Stimulated activated CD8-positive, alpha-beta memory T cell treated with anti-CD3 and anti-CD28 coated beads, Interleukin-12 subunit alpha, Interleukin-12 subunit beta, amount 100 ng/mL, for 1 hour (primary cell): ENCODE data around the gene RFX6.

Experiments
- DNase-seq: peaks from one replicate; pipeline ENCODE4 v3.0.0-alpha.2; 2020; ENCODE audit warnings: low read depth

Gene RFX6

DNA sequence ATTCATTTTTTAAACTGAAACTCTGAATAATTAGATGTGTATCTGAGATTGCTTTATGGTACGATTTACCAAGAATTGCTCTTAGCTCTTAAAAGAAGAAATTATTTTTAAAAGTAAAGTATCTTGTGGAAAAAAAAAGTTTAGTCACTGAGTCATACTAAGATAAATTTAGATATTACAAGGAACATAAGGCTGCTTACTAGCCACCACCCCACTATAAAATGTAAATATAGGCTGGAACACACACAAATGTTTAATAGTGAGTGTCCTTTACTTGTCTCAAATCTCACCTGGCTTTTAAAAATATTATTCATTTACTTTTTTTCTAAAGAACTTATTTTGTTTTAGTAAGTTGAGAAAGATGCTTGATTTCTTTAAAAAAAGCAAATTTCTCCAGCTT lies 17.6 kb downstream of the RFX6 start:
- no peak for DNase-seq

DNA sequence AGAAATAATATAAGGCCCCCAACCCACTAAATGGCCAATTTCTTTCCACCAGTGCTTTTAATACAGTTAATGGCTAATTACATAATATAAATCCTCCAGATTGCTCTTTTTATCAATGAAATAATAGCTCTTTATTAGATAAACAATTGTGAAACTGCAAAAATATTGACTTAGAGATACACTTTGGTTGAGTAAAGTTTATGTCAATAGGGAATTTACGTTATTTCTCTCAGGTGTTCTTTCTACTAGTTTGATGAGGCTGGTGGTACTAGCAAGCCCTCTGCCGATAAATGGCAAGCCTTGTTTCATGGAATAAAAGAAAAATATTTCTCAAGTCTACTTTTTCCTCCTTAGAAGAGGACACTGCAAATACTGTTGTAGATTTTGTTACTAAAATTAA lies 18.9 kb downstream of the RFX6 start:
- DNase-seq, result no peak

DNA sequence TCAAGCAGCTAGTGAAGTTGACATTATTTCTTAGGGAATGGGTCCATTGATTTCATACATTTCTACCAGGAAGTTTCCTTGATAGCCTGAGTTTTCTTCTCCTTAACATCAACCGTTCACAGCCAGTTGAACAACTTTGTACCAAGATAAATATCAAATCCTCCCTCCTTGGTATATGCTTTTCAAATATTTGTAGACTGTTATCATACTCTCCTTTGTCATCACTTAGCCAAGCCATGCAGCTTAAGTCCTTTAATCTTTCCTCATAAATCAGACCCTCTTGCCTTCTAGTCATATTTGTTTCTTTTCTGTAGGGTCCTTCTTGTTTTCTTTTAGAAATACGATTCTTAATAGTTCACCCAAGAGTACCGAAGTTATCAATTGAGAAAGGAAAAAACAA lies 25.6 kb downstream of the RFX6 start:
- no peak for DNase-seq

DNA sequence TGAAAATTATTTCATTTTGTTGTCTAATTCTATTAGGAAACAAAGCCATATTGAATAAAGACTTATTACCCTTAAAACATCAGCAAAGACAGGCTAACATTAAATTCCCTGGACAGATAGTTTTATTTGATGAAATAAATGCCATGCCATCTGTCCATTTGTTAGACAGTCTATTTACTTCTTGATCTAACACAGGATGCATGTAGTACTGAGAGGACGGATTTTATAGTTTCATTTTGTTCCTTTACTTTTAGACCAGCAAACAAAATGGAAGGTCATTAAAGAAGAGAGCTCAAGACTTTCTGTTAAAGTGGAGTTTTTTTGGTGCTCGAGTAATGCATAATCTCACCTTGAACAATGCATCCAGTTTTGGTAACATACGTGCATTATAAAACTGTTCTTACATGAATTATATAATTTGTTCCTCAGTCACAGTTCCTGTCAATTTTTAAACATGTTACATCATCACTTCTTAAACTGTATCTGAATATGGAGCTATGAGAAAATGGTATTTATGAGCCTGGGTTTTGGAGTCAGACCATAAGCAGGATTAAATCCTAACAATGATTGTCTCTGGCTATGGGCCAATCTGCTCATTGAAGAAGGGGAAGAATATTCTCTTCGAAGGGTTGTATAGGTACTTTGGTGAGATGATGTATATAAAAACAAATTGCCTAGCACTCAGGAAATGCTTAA lies 46.0 kb downstream of the RFX6 start:
- no peak for DNase-seq

DNA sequence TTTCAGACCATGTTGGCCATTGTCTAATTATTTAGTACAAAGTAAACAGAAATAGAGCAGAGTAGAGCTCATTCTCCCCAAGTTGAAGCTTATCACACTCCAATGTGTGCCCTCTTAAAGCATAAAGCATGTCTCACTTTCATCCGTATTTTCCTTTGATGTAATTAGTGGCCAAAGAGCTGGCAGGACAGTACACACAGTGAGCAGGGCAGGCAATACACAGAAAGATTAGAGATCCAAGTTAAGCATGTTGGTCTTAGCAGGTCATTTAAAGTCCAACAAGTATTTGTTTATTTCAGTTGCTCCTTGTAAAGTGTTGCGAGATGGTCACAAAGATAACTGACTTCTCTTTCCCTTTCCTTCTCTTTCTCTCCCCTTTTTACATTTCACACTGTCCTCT lies 47.2 kb downstream of the RFX6 start:
- DNase-seq, result no peak

DNA sequence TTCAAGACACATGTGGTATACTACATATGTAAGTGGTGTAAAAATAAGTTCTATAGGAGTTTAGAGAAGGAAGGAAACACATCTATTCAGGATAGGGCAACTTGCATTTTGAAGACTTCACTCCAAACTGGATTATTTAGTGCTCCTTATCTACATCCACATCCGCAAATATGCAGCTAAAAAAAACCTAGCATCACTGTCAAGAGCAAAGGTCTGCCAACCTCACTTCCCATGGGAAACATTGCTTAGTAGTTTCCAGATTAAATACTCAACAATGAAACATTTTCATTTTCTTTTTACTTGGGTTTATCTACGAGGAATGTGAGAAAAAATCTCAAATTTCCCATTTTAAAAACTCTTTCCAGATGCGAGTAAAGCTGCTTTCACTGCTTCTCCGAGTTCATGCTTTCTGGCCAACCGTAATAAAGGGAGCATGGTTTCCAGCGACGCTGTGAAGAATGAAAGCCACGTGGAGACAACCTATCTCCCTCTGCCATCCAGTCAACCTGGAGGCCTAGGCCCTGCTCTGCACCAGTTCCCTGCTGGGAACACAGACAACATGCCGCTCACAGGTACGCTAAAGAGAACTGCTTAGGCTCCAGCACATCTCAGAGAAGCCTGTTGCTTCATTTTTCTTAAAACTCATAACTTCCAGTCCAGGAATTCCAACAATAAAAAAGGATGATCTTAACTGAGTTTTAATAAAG lies 48.2 kb downstream of the RFX6 start:
- DNase-seq, result no peak

DNA sequence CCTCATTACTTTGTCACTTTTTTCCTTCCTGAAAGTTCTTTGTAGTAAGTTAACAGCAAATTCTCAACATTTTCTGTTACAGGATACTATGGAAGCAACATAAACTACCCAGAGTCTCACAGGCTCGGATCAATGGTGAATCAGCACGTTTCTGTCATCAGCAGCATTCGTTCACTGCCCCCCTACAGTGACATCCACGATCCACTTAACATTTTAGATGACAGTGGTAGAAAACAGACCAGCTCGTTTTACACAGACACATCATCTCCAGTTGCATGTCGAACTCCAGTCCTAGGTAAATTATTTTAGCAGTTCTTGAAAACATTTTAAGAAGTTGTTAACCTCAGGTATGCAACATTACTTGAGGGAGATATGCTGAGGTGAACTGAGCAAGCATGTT lies 51.6 kb downstream of the RFX6 start:
- no peak for DNase-seq

DNA sequence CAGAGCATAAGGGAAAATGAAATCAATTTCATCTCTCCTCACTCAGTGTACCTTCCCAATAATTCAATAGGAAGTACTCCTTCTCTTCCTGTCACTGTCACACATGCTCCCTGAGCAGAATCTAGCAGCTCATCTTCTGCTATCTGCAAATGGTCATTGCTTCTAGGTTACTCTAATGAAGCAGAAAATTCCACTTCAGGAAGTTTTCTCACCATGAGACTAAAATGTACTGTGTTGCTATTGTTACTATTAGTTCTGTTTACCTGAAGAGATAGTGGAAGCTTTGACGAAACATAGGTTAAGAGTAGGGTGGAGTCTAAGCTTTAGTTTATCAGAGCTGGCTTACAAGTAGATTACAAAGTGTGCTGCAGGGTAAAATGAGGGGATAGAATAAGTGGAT lies 52.8 kb downstream of the RFX6 start:
- no peak for DNase-seq

DNA sequence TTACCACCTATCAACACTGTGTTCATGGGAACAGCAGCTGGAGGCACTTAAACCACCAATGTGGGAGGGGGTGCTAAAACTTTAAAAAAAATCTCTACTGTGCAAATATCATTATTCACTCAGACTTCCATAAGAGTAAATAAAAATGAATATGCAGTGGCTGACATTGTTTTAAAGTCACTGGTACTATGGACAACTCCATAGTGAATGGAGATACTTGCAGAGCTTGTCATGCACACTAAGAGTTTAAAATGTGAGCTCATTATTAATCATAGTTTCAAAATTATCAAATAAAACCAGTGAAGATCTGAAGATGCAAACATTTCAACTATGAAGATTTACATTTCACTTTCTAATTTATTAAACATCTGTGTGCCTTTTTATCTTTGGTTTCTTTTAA lies 54.4 kb downstream of the RFX6 start:
- DNase-seq, result no peak

DNA sequence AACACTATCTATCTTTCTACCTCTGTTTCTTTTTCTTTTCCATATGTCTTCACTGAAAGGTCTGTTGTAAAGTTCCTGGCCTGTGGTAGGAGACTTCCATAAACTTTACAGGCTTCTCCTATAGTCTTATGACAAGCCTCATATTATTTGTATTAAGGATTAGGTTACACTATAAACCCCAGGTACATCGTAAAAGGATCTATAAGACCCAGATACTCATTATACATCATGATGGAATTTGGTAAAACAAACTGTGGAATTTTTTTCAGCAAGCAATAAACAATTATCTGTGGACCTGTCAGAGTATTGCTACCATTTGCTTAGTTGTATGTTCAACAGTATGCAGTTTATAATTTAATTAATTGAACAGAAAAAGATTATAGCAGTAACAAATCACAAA lies 55.5 kb downstream of the RFX6 start:
- no peak for DNase-seq

DNA sequence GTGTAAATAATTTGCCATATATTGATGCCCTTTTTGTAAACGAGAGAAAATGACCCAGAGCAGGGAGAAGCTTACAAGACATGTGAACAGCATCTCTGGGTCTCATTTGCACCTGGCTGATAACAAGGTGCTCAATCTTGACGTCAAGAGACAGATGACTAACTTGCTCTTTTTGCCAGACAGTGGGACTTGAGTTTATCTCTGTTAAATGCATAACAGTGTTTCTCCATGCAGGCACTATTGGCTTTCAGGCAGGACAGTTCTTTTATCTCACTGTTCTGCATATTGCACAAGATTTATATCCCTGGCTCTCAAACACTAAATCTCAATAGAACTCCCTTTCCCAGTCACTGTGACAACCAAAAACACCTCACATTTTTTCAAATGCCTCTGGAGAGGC lies 56.4 kb downstream of the RFX6 start:
- DNase-seq, result no peak

DNA sequence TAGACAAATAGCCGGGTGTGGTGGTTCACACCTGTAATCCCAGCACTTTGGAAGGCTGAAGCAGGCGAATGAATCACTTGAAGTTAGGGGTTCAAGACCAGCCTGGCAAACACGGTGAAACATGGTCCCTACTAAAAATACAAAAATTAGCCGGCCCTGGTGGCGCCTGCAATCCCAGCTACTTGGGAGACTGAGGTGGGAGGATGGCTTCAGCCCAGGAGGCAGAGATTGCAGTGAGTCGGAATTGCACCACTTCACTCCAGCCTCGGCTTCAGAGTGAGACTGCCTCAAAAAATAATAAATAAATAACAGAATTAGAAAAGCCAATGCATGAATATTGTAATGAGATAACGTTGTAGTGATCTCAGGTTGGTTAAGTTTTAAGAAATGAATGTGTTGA lies 61.3 kb downstream of the RFX6 start:
- no peak for DNase-seq

DNA sequence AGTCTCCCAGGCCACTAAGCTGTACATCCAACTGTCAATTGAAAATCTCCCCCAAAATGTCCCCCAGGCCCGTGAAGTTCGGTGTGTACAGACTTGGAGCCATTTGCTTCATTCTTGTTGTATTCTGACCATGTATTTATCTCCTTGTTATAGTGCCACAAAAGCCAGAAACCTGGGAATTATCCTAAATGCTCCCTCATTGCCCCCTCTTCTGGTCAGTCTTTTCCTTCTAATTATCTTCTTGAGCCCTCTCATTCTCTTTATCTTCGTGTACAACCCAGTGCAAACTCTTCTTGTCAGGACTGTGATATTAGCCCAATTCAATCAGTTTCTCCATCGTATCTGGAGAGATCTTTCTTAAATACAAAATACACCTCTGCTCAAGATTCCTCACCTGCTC lies 64.7 kb downstream of the RFX6 start:
- DNase-seq, result no peak

DNA sequence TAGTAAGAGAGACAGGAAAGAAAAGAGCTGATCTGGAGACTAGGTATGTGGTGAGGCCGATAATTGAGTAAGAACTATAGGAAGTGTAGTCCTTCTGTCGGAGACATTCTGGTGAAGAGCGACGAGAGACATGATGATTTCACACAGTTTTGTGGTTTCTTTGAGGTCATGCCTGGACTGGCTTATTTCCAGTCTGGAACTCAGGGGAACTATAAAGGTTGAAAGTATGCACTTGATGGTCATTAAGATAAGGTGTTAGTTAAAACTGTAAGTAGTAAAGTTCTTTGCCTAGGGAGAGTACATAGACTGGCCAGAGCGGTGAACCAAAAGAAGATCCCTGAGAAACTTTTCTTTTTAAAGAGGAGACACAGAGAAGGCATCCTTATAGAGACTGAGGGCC lies 68.8 kb downstream of the RFX6 start:
- DNase-seq, result no peak

DNA sequence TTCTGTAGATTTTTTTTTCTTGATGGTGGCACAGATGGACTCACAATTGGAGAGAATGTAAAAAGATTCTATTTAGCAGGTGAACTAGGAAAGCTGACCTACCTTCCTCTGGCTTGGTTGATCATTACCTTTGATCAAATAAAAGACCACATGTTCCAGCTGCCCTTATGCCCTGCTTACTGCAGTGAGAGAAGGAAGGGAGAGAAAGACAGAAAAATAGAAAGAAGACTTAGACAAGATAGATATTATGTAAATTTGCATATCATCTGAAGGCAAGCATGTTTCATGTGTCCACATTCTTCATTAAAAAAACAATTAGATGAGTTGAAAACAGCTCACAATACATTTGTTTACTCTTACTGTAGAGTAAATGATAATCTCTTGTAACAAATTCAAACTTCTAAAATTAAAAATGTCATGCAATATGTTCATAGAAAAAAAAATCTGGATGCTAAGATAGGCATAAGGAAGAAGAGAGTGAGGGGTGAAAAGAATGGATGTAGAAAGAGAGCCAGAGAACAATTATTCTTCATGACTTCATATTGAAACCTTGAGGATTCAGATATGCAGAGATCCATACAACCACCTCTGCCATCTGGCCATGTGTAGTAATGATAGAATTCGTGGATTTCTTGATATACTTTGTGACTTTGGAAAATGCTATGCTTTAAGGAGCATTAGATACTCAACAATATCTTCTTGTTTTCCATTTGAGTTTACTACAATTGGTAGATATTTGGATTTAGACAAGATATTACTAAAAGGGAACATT lies 71.7 kb downstream of the RFX6 start:
- DNase-seq, result no peak

DNA sequence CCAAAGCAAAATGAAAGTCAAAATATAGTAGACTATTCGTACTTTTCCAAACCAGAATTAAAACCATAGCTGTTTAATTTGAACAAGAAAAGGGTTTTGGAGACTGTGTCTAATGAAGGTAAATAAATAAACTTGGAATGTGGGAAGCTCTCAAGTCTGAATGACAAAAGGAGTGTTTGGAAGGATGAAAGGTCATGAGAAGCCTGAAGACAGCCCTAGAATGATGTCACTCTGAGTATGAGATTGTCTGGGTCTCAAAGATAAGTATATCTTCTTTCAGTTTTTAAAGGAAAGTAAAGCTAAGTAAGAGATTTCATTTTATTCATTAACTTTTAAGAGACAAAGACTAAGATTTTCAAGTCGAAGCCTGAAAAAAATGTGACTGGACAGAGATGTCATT lies 72.9 kb downstream of the RFX6 start:
- no peak for DNase-seq

DNA sequence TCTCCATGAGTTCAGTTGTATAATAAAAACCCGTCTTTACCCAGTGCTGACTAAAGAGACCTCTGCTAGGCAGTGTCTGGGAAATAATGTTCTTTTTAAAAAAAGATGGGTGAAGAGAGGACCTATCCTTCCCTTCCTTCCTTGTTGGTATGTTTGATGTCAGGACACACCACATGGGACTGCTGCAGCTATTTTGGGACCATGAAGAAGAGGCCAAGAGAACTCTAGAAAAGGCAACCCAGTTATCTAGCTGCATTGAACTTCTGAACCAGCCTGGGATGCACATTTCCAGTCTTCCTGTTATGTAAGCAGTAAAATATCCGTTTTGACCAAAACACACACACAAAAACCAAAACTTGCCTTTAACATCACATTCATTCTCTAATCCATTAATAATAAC lies 77.3 kb downstream of the RFX6 start:
- no peak for DNase-seq

DNA sequence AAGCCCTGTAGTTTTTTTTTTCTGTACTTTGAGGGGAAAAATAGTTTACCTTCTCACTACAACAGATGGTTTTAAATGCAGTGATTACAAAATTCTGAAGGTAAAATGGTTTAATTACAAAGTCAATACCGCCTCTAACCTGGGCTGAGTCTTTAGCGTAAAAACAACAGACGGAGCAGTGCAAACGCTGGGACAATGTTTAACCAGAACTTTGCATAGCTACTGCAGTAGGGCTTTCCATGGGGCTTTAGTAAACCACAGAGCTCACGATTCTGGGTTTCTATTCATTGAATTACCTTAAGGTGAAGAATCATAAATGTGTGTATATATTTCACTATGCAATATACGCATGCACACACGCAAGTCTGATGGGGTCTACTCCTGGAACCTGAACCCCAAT lies 77.9 kb downstream of the RFX6 start:
- no peak for DNase-seq

DNA sequence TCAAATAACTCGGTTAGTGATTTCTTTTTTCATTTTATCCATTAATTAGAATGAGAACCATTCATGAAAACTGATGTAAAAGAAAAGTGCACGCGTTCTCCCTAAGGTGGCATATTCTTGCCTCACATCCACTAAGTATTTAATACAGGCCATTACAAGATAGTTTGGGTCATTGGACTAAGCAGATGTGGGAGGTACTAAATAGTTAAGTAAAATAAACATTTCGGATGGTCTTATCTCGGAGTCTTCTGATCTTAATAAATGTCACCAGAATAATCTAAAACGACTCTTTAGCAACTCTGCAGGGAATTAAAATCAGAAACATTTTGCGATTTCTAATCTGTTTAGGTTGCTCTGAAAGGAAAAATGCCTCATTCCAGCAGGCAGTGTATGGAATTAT lies 78.7 kb downstream of the RFX6 start:
- DNase-seq, result no peak

DNA sequence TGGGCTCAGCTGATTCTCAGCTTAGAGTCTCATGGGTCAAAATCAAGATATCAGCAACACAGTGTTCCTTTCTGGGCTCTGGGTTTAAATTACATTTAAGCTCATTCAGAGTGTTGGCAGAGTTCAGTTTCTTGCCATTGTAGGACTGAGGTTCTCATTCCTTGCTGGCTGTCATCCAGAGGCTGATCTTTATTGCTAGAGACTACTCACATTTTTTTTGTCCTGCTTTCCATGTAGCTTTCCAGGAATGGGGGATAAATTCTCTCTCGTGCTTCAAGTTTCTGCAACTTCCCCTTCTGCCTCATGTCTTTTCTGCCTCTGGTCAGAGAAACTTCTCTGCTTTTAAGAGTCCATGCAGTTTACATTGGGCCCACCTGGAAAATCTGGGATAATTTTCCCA lies 86.9 kb downstream of the RFX6 start:
- no peak for DNase-seq

DNA sequence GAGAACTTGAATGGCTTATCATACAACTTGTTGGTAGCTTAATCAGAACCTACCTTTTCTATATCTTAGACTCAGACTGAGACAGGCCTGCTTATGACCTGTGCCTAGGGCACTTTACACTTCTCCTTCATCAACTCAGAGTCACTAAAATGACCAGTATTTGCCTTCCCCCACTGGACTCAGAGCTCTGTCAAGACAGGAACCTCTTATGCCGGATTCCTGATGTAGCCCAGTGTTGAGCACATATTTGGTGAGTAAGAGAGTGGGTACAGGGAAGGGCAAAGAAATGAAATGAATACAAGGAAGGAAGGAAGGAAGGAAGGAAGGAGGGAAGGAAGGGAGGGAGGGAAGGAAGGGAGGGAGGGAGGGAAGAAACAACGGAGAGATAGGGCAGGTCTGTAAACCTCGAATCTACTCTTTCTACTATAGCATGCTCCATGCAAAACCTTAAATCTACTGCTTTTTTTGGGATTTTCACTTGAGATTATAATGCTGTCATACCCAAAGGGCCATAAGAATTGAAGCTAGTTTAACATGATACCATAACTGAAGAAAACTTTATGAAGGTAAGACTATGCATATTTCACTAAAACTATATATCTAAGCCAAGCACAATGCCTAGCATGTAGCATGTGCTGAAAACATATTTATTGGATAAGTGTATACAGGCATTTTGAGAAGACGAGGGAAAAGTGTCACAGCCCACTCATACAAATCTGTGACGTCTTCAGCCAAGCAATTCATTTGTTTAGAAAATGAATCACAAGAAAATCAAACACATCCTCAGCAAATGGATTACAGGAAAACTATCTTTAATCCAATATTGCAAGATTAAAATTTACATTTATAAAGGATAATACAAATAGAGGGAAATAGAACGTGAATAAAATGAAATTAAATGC lies 89.9 kb downstream of the RFX6 start:
- DNase-seq, result no peak

DNA sequence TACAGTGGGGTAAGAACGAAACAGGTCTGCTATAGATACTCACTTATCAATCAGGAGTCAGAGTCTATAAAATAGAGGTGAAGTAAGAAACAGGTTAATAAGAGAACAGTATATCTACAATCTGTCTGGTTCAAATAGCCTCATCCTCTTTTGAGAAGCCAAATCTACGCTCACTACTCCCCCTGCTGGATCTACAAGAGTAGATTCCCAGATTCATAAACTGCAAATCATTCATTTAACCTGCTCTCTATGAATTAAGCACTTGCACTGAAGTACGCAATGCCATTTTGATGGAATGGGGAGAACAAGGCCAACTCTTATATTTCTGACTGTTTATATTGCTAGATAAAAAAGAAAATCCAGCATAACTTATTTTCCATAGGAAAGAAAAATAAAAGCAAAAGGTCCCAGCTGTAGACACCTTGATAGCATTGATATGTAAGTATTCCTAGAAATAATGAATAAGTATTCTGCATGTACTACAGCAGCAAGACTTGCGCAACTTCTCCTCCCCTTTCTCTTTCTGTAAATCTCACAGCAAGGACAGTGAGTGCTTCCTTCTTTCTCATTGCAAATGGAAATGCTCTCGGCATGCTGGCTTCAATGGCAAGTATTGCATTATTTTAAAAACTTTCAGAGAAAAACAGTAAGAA lies 92.3 kb downstream of the RFX6 start:
- DNase-seq, result no peak
